Testis (tissue), 3 donors: ENCODE data around the gene UBE2QL1. TPM values are rescaled to one million over a fixed set of nuclear protein-coding genes. Genes with fewer than 3 reads are reported as not detected.

Experiments
- DNase-seq: peaks from one replicate; pipeline ENCODE4 v3.0.0-alpha.2; 2019
- H3K27ac ChIP-seq, 2 donors: fragments of 200-600 bp; sonication (generic); one replicate each; pipeline ENCODE4 v1.5.1; 2019
- H3K27me3 ChIP-seq: fragments of 200-600 bp; sonication (generic); one replicate; pipeline ENCODE4 v1.5.1; 2019
- H3K36me3 ChIP-seq: fragments of 200-600 bp; sonication (generic); one replicate; pipeline ENCODE4 v1.5.1; 2017; ENCODE audit warnings: low read depth; ENCODE audit errors: missing control alignments
- H3K4me1 ChIP-seq: fragments of 200-600 bp; sonication (generic); one replicate; pipeline ENCODE4 v1.5.1; 2019
- H3K4me3 ChIP-seq, 2 donors: fragments of 200-600 bp; sonication (generic); one replicate each; pipeline ENCODE4 v1.5.1; 2017 to 2019
- H3K9me3 ChIP-seq: fragments of 200-600 bp; sonication (generic); one replicate; pipeline ENCODE4 v1.5.1; 2017
- CTCF ChIP-seq, 3 experiments: fragments of 450-650 bp in 2 of 3; fragments of 200-600 bp in 1 of 3; sonication (generic) in 1 of 3; IDR thresholded peaks; one replicate each; pipeline ENCODE4 v1.5.1; 2016 to 2019; ENCODE audit warnings: antibody characterized with exemption in 3 of 3, mild to moderate bottlenecking in 2 of 3, moderate library complexity in 1 of 3
- POLR2A ChIP-seq: fragments of 450-650 bp; IDR thresholded peaks from one replicate; pipeline ENCODE4 v1.6.1; 2017; ENCODE audit warnings: antibody characterized with exemption, mild to moderate bottlenecking, moderate library complexity
- WGBS, 2 donors: methylation state at CpG; one replicate each; pipeline ENCODE4 v1.1.5; 2018; 5-methylcytosine and 5-hydroxymethylcytosine counted together
- intact Hi-C: fragments of 100-400 bp; cut with DNase I; formaldehyde crosslinking; loops from one replicate; pipeline ENCODE4 v1.15.1; 2023; ENCODE audit warnings: low total_unique reads
- polyA plus RNA-seq: library from polyadenylated mRNA; stranded (reverse); fragments of 350-450 nt; fragmentation: Illumina TruSeq; extraction: RNeasy Lipid Tissue Mini Kit (QIAGEN cat#74804); gene quantifications from one replicate; pipeline ENCODE4 v1.2.3, GENCODE V29; 2014; ENCODE audit warnings: low read depth, low replicate concordance; ENCODE audit not compliant: insufficient read depth
- total RNA-seq, 2 donors: library from RNA; depleted of rRNA; stranded (reverse); fragments of >200 nt; gene quantifications; one replicate each; pipeline ENCODE4 v1.2.3, GENCODE V29; 2016

UBE2QL1 gene
- total and polyA plus RNA-seq, 3 donors from 2014 or later: 1.9 to 3.2 (median 2.0) TPM

GRCh38 chr5:6498968-6499367 is 50.3 kb downstream of the UBE2QL1 start:
- WGBS, 2 donors: 91 to 94% methylated on average over 4 of the region's 4 CpGs
- Histone ChIP-seq H3K27ac (no peak overlapping the region), H3K36me3 (no peaks in the 10 kb centered on the region), H3K27me3 (no peaks in the 10 kb centered on the region), H3K4me1 (no peaks in the 10 kb centered on the region), H3K9me3 (no peaks in the 10 kb centered on the region), H3K4me3 (no peak overlapping the region)
- intact Hi-C loops: no loop called here
- no peak for TF ChIP-seq CTCF (IDR thresholded peaks at IDR 0.05)
- TF ChIP-seq POLR2A: no peak
- DNase-seq: no peak

- WGBS, 2 donors: 76 to 77% methylated on average over 7 of the region's 7 CpGs
- Histone ChIP-seq H3K27me3 (no peaks in the 10 kb centered on the region), H3K36me3 (no peaks in the 10 kb centered on the region), H3K4me1 (no peaks in the 10 kb centered on the region), H3K27ac (no peak overlapping the region), H3K9me3 (no peaks in the 10 kb centered on the region), H3K4me3 (no peak overlapping the region)
- no peak for TF ChIP-seq POLR2A
- no peak for TF ChIP-seq CTCF (IDR thresholded peaks at IDR 0.05)
- intact Hi-C loops: no loop called here
- no peak for DNase-seq
Measured at GRCh38 chr5:6501701-6502100, 53.0 kb downstream of the UBE2QL1 start.

GRCh38 chr5:6502421-6502820 is 53.8 kb downstream of the UBE2QL1 start:
- Histone ChIP-seq H3K36me3 (no peaks in the 10 kb centered on the region), H3K27me3 (no peaks in the 10 kb centered on the region), H3K9me3 (no peaks in the 10 kb centered on the region), H3K27ac (no peak overlapping the region), H3K4me1 (no peaks in the 10 kb centered on the region), H3K4me3 (no peak overlapping the region)
- no peak for DNase-seq
- TF ChIP-seq POLR2A (no peak), CTCF (IDR thresholded peaks at IDR 0.05) (no peak)
- whole genome bisulfite sequencing, 2 donors: 75 to 90% methylated on average over 4 of the region's 4 CpGs
- intact Hi-C loops: no loop called here

- H3K4me1 ChIP-seq: no peaks in the 10 kb centered on the region
- no peaks in the 10 kb centered on the region for H3K9me3 ChIP-seq
- WGBS, 2 donors: 78 to 94% methylated on average over 4 of the region's 4 CpGs
- intact Hi-C loops: no loop called here
- no peak for DNase-seq
- no peaks in the 10 kb centered on the region for H3K36me3 ChIP-seq
- H3K4me3 ChIP-seq: no peak overlapping the region
- no peak for TF ChIP-seq POLR2A
- TF ChIP-seq CTCF (IDR thresholded peaks at IDR 0.05): no peak
- no peak overlapping the region for H3K27ac ChIP-seq
- H3K27me3 ChIP-seq: no peaks in the 10 kb centered on the region
Measured at GRCh38 chr5:6503342-6503741, 54.7 kb downstream of the UBE2QL1 start.

- Histone ChIP-seq H3K4me3 (no peak overlapping the region), H3K4me1 (no peaks in the 10 kb centered on the region), H3K36me3 (no peaks in the 10 kb centered on the region), H3K27ac (no peak overlapping the region), H3K27me3 (no peaks in the 10 kb centered on the region), H3K9me3 (no peaks in the 10 kb centered on the region)
- WGBS, 2 donors: 75 to 81% methylated on average over 8 of the region's 8 CpGs
- no peak for TF ChIP-seq POLR2A
- no peak for TF ChIP-seq CTCF (IDR thresholded peaks at IDR 0.05)
- DNase-seq: no peak
- intact Hi-C loops: no loop called here
Measured at GRCh38 chr5:6504677-6505415, 56.2 kb downstream of the UBE2QL1 start.
